ENCODE data around the gene GJA3. TPM values are rescaled to one million over a fixed set of nuclear protein-coding genes. Genes with fewer than 3 reads are reported as not detected.

GJA3 gene
- total and polyA plus RNA-seq, 2 experiments from 2014 or later: 0.16 to 0.23 TPM

DNA sequence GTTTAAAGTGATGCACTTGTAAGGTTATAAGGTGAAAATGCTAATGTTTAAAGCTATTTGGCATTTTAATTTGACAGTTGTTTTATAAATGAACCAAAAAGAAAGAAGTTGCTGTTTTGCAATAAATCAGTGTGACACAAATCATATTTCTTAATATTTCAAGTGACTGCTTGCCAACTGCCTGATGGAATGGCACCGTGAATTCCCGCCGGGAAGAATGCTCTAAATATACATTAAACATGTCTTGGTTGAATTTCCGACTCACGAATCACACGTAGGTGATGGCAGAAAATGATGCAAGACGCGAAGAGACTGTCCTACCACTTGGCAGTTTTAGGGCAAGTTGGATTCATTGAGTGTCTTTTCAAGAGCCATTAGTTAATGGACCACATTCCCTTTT lies 34.9 kb upstream of the GJA3 start:
- peaks cover 52% of the 10 kb centered on the region for H3K27me3 ChIP-seq
- H3K9me3 ChIP-seq (ENCODE audit: low read depth): no peaks in the 10 kb centered on the region
- H3K79me2 ChIP-seq: no peaks in the 10 kb centered on the region
- H3K4me1 ChIP-seq (ENCODE audit: insufficient read depth): peaks cover 13% of the 10 kb centered on the region
- H3K4me3 ChIP-seq: no peak overlapping the region
- no peaks in the 10 kb centered on the region for H3K9me2 ChIP-seq (replicated peaks; ENCODE audit: insufficient read depth)
- WGBS (ENCODE audit: low lambda C conversion rate, missing lambda C conversion rate): 83% methylated on average over 8 of the region's 8 CpGs
- H2AFZ ChIP-seq: no peak overlapping the region
- no peaks in the 10 kb centered on the region for H3K36me3 ChIP-seq (replicated peaks; ENCODE audit: insufficient read depth, low read depth)
- H4K20me1 ChIP-seq (ENCODE audit: insufficient read depth, poor library complexity, severe bottlenecking): no peaks in the 10 kb centered on the region
- no peak overlapping the region for H3K4me2 ChIP-seq
- DNase-seq (ENCODE audit: low spot score): no peak
- TF ChIP-seq, protein P1, sequence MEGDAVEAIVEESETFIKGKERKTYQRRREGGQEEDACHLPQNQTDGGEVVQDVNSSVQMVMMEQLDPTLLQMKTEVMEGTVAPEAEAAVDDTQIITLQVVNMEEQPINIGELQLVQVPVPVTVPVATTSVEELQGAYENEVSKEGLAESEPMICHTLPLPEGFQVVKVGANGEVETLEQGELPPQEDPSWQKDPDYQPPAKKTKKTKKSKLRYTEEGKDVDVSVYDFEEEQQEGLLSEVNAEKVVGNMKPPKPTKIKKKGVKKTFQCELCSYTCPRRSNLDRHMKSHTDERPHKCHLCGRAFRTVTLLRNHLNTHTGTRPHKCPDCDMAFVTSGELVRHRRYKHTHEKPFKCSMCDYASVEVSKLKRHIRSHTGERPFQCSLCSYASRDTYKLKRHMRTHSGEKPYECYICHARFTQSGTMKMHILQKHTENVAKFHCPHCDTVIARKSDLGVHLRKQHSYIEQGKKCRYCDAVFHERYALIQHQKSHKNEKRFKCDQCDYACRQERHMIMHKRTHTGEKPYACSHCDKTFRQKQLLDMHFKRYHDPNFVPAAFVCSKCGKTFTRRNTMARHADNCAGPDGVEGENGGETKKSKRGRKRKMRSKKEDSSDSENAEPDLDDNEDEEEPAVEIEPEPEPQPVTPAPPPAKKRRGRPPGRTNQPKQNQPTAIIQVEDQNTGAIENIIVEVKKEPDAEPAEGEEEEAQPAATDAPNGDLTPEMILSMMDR (IDR thresholded peaks at IDR 0.05; ENCODE audit: poor library complexity): no peak
- TF ChIP-seq EZH2 (IDR thresholded peaks at IDR 0.05; ENCODE audit: borderline replicate concordance) (no peak), EZH2phosphoT487 (IDR thresholded peaks at IDR 0.05; ENCODE audit: low read depth, severe bottlenecking, unreplicated experiment) (no peak)
- H3K27ac ChIP-seq: no peak overlapping the region

DNA sequence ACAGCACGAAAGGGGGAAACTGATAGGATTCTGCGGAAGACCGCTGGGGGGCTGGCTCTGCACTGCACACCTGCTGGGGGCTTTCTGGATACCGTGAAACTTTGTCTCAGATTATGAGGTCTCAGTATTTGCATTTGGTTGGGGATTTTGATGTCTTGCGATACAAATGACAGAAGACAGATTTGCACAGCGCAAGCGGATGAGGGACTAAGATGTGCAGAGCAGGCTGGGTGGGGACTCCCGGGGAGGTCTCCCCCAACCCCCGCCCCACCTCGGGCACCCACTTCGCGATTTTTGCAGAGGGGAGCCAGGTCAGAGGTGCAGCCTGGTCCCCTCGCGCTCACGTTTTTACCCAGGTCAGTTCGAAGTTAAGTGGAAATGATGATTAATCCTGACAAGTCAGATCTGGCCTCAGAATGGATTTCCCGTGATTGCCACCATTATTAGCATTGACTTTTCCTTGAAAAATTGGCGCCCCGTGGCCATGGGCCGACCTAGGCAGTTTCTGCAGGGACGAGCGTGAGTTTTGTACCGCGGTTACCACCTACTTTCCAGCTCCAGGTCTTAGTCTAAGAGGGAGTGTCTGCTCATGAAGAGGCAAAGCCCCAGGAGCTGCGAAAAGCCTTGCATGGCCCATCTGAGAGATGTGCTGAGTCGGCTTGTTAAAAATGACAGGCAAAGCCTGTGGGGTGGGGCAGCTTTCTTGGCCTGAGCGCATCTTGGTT lies 33.2 kb upstream of the GJA3 start:
- peak overlapping the region; percentile 98 for H3K4me2 ChIP-seq
- H4K20me1 ChIP-seq (ENCODE audit: insufficient read depth, poor library complexity, severe bottlenecking): no peaks in the 10 kb centered on the region
- H3K79me2 ChIP-seq: no peaks in the 10 kb centered on the region
- 18% methylated on average over 25 of the region's 27 CpGs for WGBS (ENCODE audit: low lambda C conversion rate, missing lambda C conversion rate)
- no peaks in the 10 kb centered on the region for H3K9me2 ChIP-seq (replicated peaks; ENCODE audit: insufficient read depth)
- no peaks in the 10 kb centered on the region for H3K36me3 ChIP-seq (replicated peaks; ENCODE audit: insufficient read depth, low read depth)
- TF ChIP-seq EZH2 (IDR thresholded peaks at IDR 0.05; ENCODE audit: borderline replicate concordance) (no peak), EZH2phosphoT487 (IDR thresholded peaks at IDR 0.05; ENCODE audit: low read depth, severe bottlenecking, unreplicated experiment) (peak; percentile 38)
- no peak overlapping the region for H2AFZ ChIP-seq
- no peak for DNase-seq (ENCODE audit: low spot score)
- no peaks in the 10 kb centered on the region for H3K9me3 ChIP-seq (ENCODE audit: low read depth)
- peaks cover 54% of the 10 kb centered on the region for H3K27me3 ChIP-seq
- no peak overlapping the region for H3K4me3 ChIP-seq
- H3K27ac ChIP-seq: no peak overlapping the region
- H3K4me1 ChIP-seq (ENCODE audit: insufficient read depth): peaks cover 13% of the 10 kb centered on the region

DNA sequence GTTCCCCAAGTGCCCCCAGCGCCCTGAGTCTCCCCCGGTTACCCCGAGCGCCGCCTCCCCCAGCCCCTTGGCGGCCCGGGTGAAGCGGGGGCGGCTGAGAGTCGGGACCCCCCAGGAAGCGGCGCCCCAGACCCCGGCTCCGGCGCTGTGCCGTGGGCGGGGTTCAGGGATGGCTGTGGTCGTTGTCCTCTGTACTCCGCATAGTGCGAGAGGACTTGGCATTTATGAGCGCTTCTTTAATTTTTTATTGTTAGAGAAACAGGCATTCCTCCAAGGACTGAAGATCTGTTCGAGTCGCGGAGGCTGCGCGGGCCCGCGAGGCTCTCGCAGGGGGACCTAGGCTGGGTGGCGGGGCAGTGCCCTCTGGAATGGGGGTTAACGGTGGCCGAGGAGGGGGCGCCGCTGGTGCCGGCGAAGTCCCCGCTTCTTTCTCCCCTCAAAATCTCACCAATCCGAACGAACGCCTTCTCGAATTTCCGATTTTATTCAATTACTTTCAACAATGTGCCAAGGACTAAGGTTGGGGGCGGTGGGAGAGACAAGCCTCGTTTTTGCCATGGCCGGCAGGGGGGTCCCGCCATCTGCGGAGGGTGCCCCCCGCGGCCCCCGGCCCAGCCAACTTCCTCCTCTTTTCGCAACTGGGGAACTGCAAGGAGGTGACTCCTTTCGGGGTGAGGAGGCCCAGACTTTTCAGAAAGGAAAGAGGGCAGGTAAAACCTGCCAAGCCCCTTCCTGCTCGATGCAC lies 32.5 kb upstream of the GJA3 start:
- H3K4me3 ChIP-seq: peak overlapping the region; percentile 46
- H3K9me2 ChIP-seq (replicated peaks; ENCODE audit: insufficient read depth): no peaks in the 10 kb centered on the region
- DNase-seq (ENCODE audit: low spot score): no peak
- peaks cover 54% of the 10 kb centered on the region for H3K27me3 ChIP-seq
- H4K20me1 ChIP-seq (ENCODE audit: insufficient read depth, poor library complexity, severe bottlenecking): no peaks in the 10 kb centered on the region
- H3K9me3 ChIP-seq (ENCODE audit: low read depth): no peaks in the 10 kb centered on the region
- no peak overlapping the region for H3K27ac ChIP-seq
- no peaks in the 10 kb centered on the region for H3K79me2 ChIP-seq
- WGBS (ENCODE audit: low lambda C conversion rate, missing lambda C conversion rate): under 1% methylated on average over 41 of the region's 53 CpGs
- H3K36me3 ChIP-seq (replicated peaks; ENCODE audit: insufficient read depth, low read depth): no peaks in the 10 kb centered on the region
- H3K4me2 ChIP-seq: peak overlapping the region; percentile 98
- H3K4me1 ChIP-seq (ENCODE audit: insufficient read depth): peaks cover 13% of the 10 kb centered on the region
- peak overlapping the region; percentile 96 for H2AFZ ChIP-seq
- TF ChIP-seq, protein P1 (IDR thresholded peaks at IDR 0.05; ENCODE audit: poor library complexity): no peak
- peak; percentile 19 for TF ChIP-seq EZH2 (IDR thresholded peaks at IDR 0.05; ENCODE audit: borderline replicate concordance)

DNA sequence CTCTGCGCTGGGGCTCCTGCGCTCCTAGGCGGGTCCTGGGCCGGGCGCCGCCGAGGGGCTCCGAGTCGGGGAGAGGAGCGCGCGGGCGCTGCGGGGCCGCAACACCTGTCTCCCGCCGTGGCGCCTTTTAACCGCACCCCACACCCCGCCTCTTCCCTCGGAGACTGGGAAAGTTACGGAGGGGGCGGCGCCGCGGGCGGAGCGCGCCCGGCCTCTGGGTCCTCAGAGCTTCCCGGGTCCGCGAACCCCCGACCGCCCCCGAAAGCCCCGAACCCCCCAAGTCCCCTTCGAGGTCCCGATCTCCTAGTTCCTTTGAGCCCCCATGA lies 31.9 kb upstream of the GJA3 start, which contains the start of gene GJB2:
Gene GJB2 (minus strand): TSS at position 103 of the 326 bp plus-strand sequence. CDS start 3,357 bp downstream, outside the sequence.
- no peak within 1 kb of the TSS for H3K27ac ChIP-seq
- peaks cover 54% of the 10 kb centered on the region for H3K27me3 ChIP-seq
- no peaks in the 10 kb centered on the region for H3K9me2 ChIP-seq (replicated peaks; ENCODE audit: insufficient read depth)
- H4K20me1 ChIP-seq (ENCODE audit: insufficient read depth, poor library complexity, severe bottlenecking): no peaks in the 10 kb centered on the region
- peak within 1 kb of the TSS; percentile 46 for H3K4me3 ChIP-seq
- peak within 1 kb of the TSS; percentile 96 for H2AFZ ChIP-seq
- H3K4me2 ChIP-seq: peak within 1 kb of the TSS; percentile 98
- H3K4me1 ChIP-seq (ENCODE audit: insufficient read depth): peaks cover 13% of the 10 kb centered on the region
- TF ChIP-seq, protein P1 (IDR thresholded peaks at IDR 0.05; ENCODE audit: poor library complexity): no peak
- TF ChIP-seq EZH2 (IDR thresholded peaks at IDR 0.05; ENCODE audit: borderline replicate concordance) (no peak), EZH2phosphoT487 (IDR thresholded peaks at IDR 0.05; ENCODE audit: low read depth, severe bottlenecking, unreplicated experiment) (no peak)
- peak; percentile 49 for DNase-seq (ENCODE audit: low spot score)
- H3K9me3 ChIP-seq (ENCODE audit: low read depth): no peaks in the 10 kb centered on the region
- no peaks in the 10 kb centered on the region for H3K36me3 ChIP-seq (replicated peaks; ENCODE audit: insufficient read depth, low read depth)
- no peaks in the 10 kb centered on the region for H3K79me2 ChIP-seq
- no CpG with 5 or more reads among the region's 39 CpGs for WGBS (ENCODE audit: low lambda C conversion rate, missing lambda C conversion rate)

All from hepatocyte (in vitro differentiated cells).